Measurements from ENCODE around the gene TUBB3. TPM values are rescaled to one million over a fixed set of nuclear protein-coding genes. Genes with fewer than 3 reads are reported as not detected.
"Not testable (repeated sequence)": the region's sequence is repeated elsewhere in the genome, so short reads cannot be mapped to it uniquely, and the experiment has no call there.

Gene TUBB3
- total RNA-seq, 2 donors from 2014 or later, result 2.9 TPM; not detected in 1

DNA sequence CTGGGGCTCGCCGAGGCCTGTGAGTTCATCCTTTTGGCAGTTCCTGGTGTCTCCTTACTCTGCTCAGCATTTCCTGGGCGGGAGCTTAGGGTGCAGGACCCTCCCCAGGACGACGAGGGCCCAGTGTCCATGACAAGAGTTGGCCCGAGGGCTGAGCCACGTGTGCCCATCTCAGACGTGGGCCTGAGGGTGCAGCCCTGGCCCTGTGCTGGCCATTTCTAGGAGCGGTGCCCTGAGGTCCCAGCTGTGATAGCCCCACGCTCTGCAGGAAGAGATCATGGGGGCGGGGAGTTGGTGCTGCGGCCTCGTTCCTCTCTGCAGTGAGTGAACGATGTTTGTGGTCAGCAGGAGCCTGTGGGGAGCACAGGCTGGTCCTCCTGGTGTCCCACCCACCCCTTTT is 10.5 kb upstream of the TUBB3 start:
- DNase-seq (no peak), ATAC-seq (no peak)
- Histone ChIP-seq H3K27me3 (no peaks in the 10 kb centered on the region), H3K4me1 (peaks cover 5% of the 10 kb centered on the region), H3K27ac (no peak overlapping the region), H3K36me3 (replicated peaks in 1 of 2; ENCODE audit: insufficient read depth in 1 of 2, low read depth in 2 of 2) (peaks cover 0 to 5% of the 10 kb centered on the region in 2 donors), H3K4me3 (no peak overlapping the region), H3K9me3 (no peaks in the 10 kb centered on the region)
- WGBS, 2 donors, result 76 to 89% methylated on average over 8 to 12 of the region's 14 CpGs
- intact Hi-C loops (cut with DNase I), result no loop called here
- no peak for TF ChIP-seq POLR2A (IDR thresholded peaks at IDR 0.05)
- TF ChIP-seq, protein P1, sequence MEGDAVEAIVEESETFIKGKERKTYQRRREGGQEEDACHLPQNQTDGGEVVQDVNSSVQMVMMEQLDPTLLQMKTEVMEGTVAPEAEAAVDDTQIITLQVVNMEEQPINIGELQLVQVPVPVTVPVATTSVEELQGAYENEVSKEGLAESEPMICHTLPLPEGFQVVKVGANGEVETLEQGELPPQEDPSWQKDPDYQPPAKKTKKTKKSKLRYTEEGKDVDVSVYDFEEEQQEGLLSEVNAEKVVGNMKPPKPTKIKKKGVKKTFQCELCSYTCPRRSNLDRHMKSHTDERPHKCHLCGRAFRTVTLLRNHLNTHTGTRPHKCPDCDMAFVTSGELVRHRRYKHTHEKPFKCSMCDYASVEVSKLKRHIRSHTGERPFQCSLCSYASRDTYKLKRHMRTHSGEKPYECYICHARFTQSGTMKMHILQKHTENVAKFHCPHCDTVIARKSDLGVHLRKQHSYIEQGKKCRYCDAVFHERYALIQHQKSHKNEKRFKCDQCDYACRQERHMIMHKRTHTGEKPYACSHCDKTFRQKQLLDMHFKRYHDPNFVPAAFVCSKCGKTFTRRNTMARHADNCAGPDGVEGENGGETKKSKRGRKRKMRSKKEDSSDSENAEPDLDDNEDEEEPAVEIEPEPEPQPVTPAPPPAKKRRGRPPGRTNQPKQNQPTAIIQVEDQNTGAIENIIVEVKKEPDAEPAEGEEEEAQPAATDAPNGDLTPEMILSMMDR (IDR thresholded peaks at IDR 0.05), result no peak

DNA sequence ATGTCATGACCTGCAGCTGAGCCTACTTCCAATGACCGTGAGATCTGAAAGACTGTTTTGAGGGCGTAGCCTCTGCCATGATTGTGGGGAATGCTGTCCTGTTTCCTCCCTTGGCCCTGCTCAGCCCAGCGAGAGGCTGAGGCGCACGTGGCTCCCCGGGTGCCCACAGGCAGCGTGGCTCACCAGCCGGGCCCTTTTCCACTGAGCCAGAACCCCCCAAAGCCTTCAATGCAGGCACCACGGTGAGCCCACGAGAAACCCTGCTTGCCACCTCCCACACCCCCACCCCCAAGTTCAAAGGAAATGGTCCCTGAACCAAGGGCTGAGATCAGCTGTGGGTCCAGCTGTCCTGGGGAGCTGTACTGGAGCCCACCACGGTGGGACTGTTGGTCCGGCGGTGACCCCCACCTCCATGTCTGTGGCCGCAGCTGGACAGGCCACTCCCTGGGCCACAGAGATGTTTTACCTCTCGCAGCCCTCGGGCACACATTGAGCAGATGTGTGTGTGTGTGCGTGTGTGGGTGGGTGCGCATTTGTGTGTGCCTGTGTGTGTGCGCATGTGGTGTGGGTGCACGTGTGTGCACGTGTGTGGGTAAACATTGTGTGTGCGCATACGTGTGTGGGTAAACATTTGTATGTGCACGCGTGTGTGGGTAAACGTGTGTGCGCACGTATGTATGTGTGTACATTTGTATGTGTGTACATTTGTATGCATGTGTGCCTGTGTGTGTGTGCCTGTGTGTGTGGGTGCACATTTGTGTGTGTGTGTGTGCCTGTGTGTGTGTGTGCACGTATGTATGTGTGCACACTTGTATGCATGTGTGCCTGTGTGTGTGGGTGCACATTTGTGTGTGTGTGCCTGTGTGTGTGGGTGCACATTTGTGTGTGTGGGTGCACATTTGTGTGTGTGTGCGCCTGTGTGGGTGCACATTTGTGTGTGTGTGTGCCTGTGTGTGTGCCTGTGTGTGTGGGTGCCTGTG is 9.4 kb upstream of the TUBB3 start:
- Histone ChIP-seq H3K4me3 (no peak overlapping the region), H3K4me1 (peaks cover 16% of the 10 kb centered on the region), H3K27me3 (no peaks in the 10 kb centered on the region), H3K9me3 (no peaks in the 10 kb centered on the region), H3K36me3 (replicated peaks in 1 of 2; ENCODE audit: insufficient read depth in 1 of 2, low read depth in 2 of 2) (peaks cover 0 to 4% of the 10 kb centered on the region in 2 donors), H3K27ac (no peak overlapping the region)
- TF ChIP-seq, protein P1 (IDR thresholded peaks at IDR 0.05), result no peak
- no peak for TF ChIP-seq POLR2A (IDR thresholded peaks at IDR 0.05)
- no peak for ATAC-seq
- intact Hi-C loops (cut with DNase I), result no loop called here
- WGBS, 2 donors, result 80 to 82% methylated on average over 16 to 30 of the region's 30 CpGs
- DNase-seq, result no peak

DNA sequence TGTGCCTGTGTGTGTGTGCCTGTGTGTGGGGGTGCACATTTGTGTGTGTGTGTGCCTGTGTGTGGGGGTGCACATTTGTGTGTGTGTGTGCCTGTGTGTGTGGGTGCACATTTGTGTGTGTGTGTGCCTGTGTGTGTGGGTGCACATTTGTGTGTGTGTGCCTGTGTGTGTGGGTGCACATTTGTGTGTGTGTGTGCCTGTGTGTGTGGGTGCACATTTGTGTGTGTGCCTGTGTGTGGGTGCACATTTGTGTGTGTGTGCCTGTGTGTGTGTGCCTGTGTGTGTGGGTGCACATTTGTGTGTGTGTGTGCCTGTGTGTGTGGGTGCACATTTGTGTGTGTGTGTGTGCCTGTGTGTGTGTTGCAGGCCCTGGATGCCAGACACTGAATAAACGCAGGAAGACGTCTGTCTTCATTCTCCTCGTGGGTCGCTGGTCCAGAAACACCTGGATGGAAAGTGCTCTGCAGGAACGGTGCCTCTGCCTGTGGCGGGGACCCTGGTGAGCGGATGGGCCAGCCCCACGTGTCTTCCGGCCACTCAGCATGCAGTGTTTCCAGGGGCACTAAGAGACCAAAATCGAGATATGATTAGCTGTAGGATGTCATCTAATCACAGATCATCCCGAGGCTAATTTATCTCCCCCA is 8.4 kb upstream of the TUBB3 start:
- intact Hi-C loops (cut with DNase I); H3K9me3 ChIP-seq; H3K27ac ChIP-seq; H3K27me3 ChIP-seq; DNase-seq; H3K4me3 ChIP-seq; ATAC-seq; H3K36me3 ChIP-seq (replicated peaks in 1 of 2; ENCODE audit: insufficient read depth in 1 of 2, low read depth in 2 of 2): not testable (repeated sequence)
- 46% methylated on average over 11 of the region's 11 CpGs; no CpG with 5 or more reads in 1 of the 2 donors for WGBS, 2 donors
- H3K4me1 ChIP-seq, result peaks cover 16% of the 10 kb centered on the region

DNA sequence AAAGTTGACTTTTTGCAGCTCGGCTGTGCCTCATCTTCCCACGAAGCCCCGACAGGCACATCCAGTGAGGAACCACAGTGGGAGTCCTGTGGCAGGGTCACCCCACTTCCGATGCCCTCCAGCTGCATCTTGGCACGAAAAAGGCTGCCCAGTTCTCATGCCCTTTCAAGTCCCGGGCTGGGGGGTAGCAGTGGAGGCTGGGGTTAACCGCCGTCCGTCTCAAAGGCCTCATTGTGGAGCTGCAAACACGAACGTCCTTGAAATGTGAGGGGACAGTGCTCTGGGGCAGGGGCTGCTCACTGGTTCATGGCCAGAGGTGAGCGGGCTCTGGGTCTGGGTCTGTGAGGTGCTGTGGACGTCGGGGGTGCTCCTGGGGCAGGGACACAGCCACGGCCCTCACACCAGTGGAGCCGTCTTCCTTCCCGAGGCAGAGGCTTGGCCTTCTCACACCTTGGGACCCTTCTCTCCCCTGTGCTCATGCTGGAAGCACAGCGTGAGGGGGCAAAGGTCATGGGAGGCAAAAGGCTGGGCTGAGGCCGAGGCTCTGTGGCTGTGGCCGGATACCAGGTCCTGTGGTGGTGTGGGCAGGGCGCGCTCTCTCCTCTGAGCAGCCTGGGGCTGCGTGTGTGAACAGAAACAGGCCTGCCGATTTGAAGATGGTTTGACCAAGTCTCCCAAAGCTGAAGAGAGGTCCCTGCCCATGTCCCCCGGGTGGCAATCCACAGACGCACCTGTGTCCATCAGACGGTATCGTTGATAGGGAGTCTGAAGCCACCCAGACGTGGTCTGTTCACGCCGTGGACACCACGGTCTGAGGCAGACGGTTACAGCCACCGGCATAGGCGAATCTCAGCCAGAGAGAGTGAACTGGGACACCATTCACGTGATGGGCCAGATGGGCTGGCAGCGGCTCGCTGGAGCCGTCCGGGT is 7.6 kb upstream of the TUBB3 start:
- intact Hi-C loops (cut with DNase I), result no loop called here
- no peaks in the 10 kb centered on the region for H3K9me3 ChIP-seq
- peaks cover 16% of the 10 kb centered on the region for H3K4me1 ChIP-seq
- 61 to 65% methylated on average over 16 to 40 of the region's 40 CpGs for WGBS, 2 donors
- peaks cover 0 to 1% of the 10 kb centered on the region in 2 donors for H3K36me3 ChIP-seq (replicated peaks in 1 of 2; ENCODE audit: insufficient read depth in 1 of 2, low read depth in 2 of 2)
- TF ChIP-seq, protein P1 (IDR thresholded peaks at IDR 0.05), result no peak
- TF ChIP-seq POLR2A (IDR thresholded peaks at IDR 0.05), result no peak
- ATAC-seq, result no peak
- H3K27ac ChIP-seq, result no peak overlapping the region
- no peak overlapping the region for H3K4me3 ChIP-seq
- no peaks in the 10 kb centered on the region for H3K27me3 ChIP-seq
- DNase-seq, result no peak
